HEK293 (cell line): ENCODE data around the gene TMEM119.

Source experiments
- CTCF ChIA-PET: fragments of 350-600 bp; formaldehyde crosslinking; extraction: SDS; loops from one replicate; lab custom pipeline; 2021; ENCODE audit warnings: antibody characterized with exemption; lab: Yijun Ruan, JAX
- POLR2A ChIA-PET: fragments of 300-600 bp; formaldehyde crosslinking; extraction: SDS; loops from one replicate; lab custom pipeline; 2020; ENCODE audit warnings: antibody characterized with exemption, inconsistent platforms; lab: Yijun Ruan, JAX
- H3K27ac ChIP-seq: fragments of 200-500 bp; sonication (Bioruptor generic); 2 replicates; pipeline ENCODE4 v1.5.1; 2014; ENCODE audit warnings: low read depth, low read length, control low read depth, inconsistent platforms; ENCODE audit errors: extremely low read depth
- H3K36me3 ChIP-seq, 2 experiments: fragments of 200-500 bp in 1 of 2; sonication (Bioruptor generic) in 1 of 2; 1 replicate in 1 of 2; 2 replicates in 1 of 2; pipeline ENCODE4 v1.5.1; 2014 to 2017; ENCODE audit warnings: inconsistent platforms in 2 of 2, low read length in 2 of 2; ENCODE audit not compliant: control insufficient read depth in 2 of 2, insufficient read depth in 1 of 2
- H3K4me1 ChIP-seq: fragments of 200-500 bp; sonication (Bioruptor generic); 2 replicates; pipeline ENCODE4 v1.5.1; 2014; ENCODE audit warnings: mild to moderate bottlenecking, low read length, inconsistent platforms; ENCODE audit not compliant: control insufficient read depth, insufficient read depth
- H3K4me3 ChIP-seq: 2 replicates; pipeline ENCODE4 v1.5.1; 2011; ENCODE audit warnings: low read depth, mild to moderate bottlenecking, control low read depth, low read length, moderate library complexity
- H3K9me3 ChIP-seq: fragments of 200-500 bp; sonication (Bioruptor generic); 2 replicates; pipeline ENCODE4 v1.5.1; 2014; ENCODE audit warnings: low read depth, low read length, inconsistent platforms; ENCODE audit not compliant: control insufficient read depth, insufficient read depth
- GFI1B ChIP-seq: fragments of 450-650 bp; formaldehyde crosslinking; IDR thresholded peaks from 2 replicates; pipeline ENCODE4 v1.5.1; 2016; ENCODE audit warnings: missing biosample characterization, missing genetic modification characterization
- SP7 ChIP-seq: fragments of 450-650 bp; formaldehyde crosslinking; IDR thresholded peaks from 2 replicates; pipeline ENCODE4 v1.5.1; 2016; ENCODE audit warnings: missing biosample characterization, missing genetic modification characterization
- ZBTB48 ChIP-seq: fragments of 450-650 bp; formaldehyde crosslinking; IDR thresholded peaks from 2 replicates; pipeline ENCODE4 v1.5.1; 2016; ENCODE audit warnings: missing biosample characterization, missing genetic modification characterization
- ZEB2 ChIP-seq: fragments of 450-650 bp; formaldehyde crosslinking; IDR thresholded peaks from 2 replicates; pipeline ENCODE4 v1.5.1; 2016; ENCODE audit warnings: missing biosample characterization, missing genetic modification characterization
- ZFHX2 ChIP-seq: fragments of 450-650 bp; formaldehyde crosslinking; conservative IDR thresholded peaks from 2 replicates; pipeline ENCODE4 v1.5.1; 2016; ENCODE audit warnings: missing biosample characterization, missing genetic modification characterization
- ZNF138 ChIP-seq: fragments of 450-650 bp; formaldehyde crosslinking; IDR thresholded peaks from 2 replicates; pipeline ENCODE4 v1.5.1; 2016; ENCODE audit warnings: missing biosample characterization, missing genetic modification characterization, borderline replicate concordance
- ZNF292 ChIP-seq: fragments of 450-650 bp; formaldehyde crosslinking; IDR thresholded peaks from 2 replicates; pipeline ENCODE4 v1.5.1; 2016; ENCODE audit warnings: low read depth, missing biosample characterization, missing genetic modification characterization, borderline replicate concordance
- ZNF354C ChIP-seq: fragments of 450-650 bp; formaldehyde crosslinking; IDR thresholded peaks from 2 replicates; pipeline ENCODE4 v1.5.1; 2016; ENCODE audit warnings: missing biosample characterization, missing genetic modification characterization, low read depth, borderline replicate concordance
- ZNF366 ChIP-seq: fragments of 450-650 bp; formaldehyde crosslinking; conservative IDR thresholded peaks from 2 replicates; pipeline ENCODE4 v1.5.1; 2016; ENCODE audit warnings: missing biosample characterization, missing genetic modification characterization
- ZNF544 ChIP-seq: fragments of 450-650 bp; formaldehyde crosslinking; IDR thresholded peaks from 2 replicates; pipeline ENCODE4 v1.5.0; 2017; ENCODE audit warnings: missing biosample characterization, missing genetic modification characterization
- ZNF558 ChIP-seq: fragments of 450-650 bp; formaldehyde crosslinking; IDR thresholded peaks from 2 replicates; pipeline ENCODE4 v1.5.1; 2016; ENCODE audit warnings: missing biosample characterization, missing genetic modification characterization
- ZNF768 ChIP-seq: fragments of 450-650 bp; formaldehyde crosslinking; IDR thresholded peaks from 2 replicates; pipeline ENCODE4 v1.5.1; 2018; ENCODE audit warnings: missing biosample characterization, mild to moderate bottlenecking, missing genetic modification characterization
- TF ChIP-seq, protein P1 (sequence below): fragments of 450-650 bp; formaldehyde crosslinking; optimal IDR thresholded peaks from 2 replicates; pipeline ENCODE3; 2016; ENCODE audit warnings: missing biosample characterization, mild to moderate bottlenecking, missing genetic modification characterization
- TF ChIP-seq, protein P2 (sequence below): fragments of 450-650 bp; formaldehyde crosslinking; IDR thresholded peaks from 2 replicates; pipeline ENCODE4 v1.5.1; 2016; ENCODE audit warnings: missing biosample characterization, missing genetic modification characterization, borderline replicate concordance

TMEM119 gene, protein sequence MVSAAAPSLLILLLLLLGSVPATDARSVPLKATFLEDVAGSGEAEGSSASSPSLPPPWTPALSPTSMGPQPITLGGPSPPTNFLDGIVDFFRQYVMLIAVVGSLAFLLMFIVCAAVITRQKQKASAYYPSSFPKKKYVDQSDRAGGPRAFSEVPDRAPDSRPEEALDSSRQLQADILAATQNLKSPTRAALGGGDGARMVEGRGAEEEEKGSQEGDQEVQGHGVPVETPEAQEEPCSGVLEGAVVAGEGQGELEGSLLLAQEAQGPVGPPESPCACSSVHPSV

DNA sequence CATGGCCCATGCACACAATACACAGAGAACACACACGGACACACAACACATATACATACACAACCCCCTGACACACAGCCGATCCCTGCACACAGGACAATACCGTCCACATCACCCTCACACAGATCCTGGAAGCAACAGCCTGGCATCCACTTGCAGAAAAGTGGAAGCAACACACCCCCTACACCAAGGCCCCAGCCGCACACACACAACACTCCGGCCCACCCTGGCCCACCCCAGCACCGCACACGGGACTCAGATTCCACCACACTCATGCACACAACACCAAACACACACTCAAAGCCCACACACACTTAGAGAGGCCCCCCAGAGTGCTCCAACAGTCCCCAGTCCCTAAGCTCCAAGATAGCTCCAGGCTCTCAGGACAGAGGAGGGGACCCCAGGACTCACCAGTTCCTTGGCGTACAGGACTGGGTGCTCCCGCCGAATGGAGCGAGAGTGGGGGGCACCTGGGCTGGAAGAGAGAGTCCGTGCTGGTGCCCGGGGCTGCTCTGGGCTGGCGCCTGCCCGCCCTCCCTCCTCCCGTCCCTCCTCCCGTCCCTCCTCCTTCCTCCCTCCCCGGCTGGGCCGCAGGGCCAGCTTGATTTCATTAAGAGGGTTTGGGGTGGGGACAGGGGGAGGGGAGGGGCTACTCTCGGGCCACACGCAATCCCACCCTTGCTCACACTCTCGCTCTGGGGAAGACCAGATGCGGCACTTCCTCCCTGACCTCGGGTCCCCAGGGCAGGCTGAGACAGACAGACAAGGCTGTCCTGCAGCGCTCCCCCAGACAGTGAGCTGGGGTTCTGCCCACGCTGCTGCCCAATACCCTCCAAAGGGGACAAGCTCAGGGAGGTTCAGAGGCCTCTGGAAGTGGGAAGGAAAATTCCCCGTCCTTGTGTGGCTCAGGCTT lies at the start of gene TMEM119:
TSS of gene TMEM119 (minus strand) at position 526 of the 913 bp plus-strand sequence. CDS start 5,701 bp downstream, outside the sequence.
- ChIA-PET CTCF (interaction anchor here (0.6 kb wide), 1 partner anchor 705 kb away, joined by 3 read pairs; no protein-coding TSS in a partner anchor), POLR2A (interaction anchor here (0.6 kb wide), 1 partner anchor 16 kb away, joined by 3 read pairs; no protein-coding TSS in a partner anchor)
- no peak within 1 kb of the TSS for H3K4me3 ChIP-seq
- H3K4me1 ChIP-seq, result no peaks in the 10 kb centered on the region
- H3K27ac ChIP-seq, result no peak within 1 kb of the TSS
- TF ChIP-seq ZNF366 (tag by site-specific recombination) (no peak), ZBTB48 (no peak; the same call in 1 of the 2 replicates), ZNF544 (no peak), SP7 (no peak)
- no peaks in the 10 kb centered on the region for H3K36me3 ChIP-seq
- no peaks in the 10 kb centered on the region for H3K9me3 ChIP-seq

DNA sequence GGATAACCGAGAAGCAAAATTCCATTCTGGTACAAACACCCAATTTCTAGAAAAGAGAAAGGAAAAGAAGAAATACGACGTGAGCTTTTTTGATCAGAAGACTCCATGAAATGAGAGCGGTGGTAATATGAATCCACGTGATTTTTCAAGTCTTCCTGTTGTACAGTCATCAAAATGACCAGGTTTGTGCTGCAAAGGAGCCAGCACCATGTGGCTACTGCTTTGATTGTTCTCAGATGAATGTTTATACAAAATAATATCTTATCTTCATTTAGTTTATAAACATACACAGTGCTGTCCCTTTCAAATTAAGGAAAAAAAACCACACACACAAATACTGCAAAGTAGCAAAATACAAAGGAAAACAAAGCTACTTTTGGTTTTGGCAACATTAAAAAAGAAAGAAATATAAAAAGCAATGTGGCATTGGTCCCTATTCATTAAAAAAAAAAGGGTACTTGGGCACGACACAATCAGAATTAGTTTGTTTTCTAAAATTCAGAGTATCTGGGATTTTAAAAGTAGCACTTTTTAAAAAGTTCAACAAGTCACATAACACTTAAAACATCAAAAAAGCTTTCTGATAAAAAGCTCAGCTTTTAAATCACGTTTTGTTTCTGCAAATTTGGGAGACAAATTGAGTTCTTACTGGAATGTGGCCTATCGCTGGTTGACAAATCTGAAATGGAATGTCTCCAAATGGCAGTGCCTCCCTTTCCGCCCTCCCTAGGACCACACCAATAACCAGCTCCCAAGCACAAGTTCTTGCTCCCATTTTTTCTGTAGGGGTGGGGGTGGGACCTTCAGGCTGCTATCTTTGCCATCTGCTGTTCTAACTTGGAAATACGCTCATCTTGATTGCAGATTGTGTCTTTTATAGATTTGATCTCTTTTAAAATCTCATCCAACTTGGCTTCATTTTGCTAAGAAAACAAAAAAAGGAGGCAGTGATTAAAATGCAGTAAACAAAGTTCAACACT lies 49.0 kb upstream of the TMEM119 start:
- POLR2A ChIA-PET, result interaction anchor here (0.7 kb wide), 1 partner anchor 11 kb away, joined by 7 read pairs; no protein-coding TSS in a partner anchor
- CTCF ChIA-PET, result interaction anchor here (0.7 to 1.5 kb wide), 4 partner anchors 17 to 1326 kb away, joined by 3 to 7 read pairs (median 4); no protein-coding TSS in a partner anchor
- Histone ChIP-seq H3K9me3 (no peaks in the 10 kb centered on the region), H3K4me3 (no peak overlapping the region), H3K36me3 (peaks cover 15 to 74% of the 10 kb centered on the region in 2 experiments), H3K4me1 (no peaks in the 10 kb centered on the region), H3K27ac (no peak overlapping the region)
- TF ChIP-seq ZNF138 (tag by site-specific recombination) (no peak), ZNF354C (tag by site-specific recombination) (no peak), ZNF768 (tag by site-specific recombination) (no peak), GFI1B (no peak), ZFHX2 (tag by site-specific recombination) (no peak), ZNF558 (tag by site-specific recombination) (no peak), ZEB2 (tag by site-specific recombination) (no peak), ZNF292 (tag by site-specific recombination) (no peak)
- TF ChIP-seq, protein P1, sequence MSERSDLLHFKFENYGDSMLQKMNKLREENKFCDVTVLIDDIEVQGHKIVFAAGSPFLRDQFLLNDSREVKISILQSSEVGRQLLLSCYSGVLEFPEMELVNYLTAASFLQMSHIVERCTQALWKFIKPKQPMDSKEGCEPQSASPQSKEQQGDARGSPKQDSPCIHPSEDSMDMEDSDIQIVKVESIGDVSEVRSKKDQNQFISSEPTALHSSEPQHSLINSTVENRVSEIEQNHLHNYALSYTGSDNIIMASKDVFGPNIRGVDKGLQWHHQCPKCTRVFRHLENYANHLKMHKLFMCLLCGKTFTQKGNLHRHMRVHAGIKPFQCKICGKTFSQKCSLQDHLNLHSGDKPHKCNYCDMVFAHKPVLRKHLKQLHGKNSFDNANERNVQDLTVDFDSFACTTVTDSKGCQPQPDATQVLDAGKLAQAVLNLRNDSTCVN, result no peak
- TF ChIP-seq, protein P2, sequence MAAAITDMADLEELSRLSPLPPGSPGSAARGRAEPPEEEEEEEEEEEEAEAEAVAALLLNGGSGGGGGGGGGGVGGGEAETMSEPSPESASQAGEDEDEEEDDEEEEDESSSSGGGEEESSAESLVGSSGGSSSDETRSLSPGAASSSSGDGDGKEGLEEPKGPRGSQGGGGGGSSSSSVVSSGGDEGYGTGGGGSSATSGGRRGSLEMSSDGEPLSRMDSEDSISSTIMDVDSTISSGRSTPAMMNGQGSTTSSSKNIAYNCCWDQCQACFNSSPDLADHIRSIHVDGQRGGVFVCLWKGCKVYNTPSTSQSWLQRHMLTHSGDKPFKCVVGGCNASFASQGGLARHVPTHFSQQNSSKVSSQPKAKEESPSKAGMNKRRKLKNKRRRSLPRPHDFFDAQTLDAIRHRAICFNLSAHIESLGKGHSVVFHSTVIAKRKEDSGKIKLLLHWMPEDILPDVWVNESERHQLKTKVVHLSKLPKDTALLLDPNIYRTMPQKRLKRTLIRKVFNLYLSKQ, result no peak
